WTC11 (cell line): Measurements from ENCODE around the gene SLC5A10. TPM values are rescaled to one million over a fixed set of nuclear protein-coding genes. Genes with fewer than 3 reads are reported as not detected.

Source experiments
- ATAC-seq: fragments of 200-7000 bp; cut with Tn5 transposase; 2 replicates; pipeline ENCODE4 v1.10.0; 2021; ENCODE audit warnings: mild to moderate bottlenecking, moderate library complexity
- CTCF ChIA-PET: fragments of 300-600 bp; sonication (Branson Sonifier 250); formaldehyde crosslinking; loops from one replicate; lab custom pipeline; 2021; ENCODE audit warnings: antibody characterized with exemption; lab: Charles Lee
- POLR2A ChIA-PET: fragments of 350-600 bp; sonication (Branson Sonifier 250); formaldehyde crosslinking; loops from one replicate; lab custom pipeline; 2021; ENCODE audit warnings: antibody characterized with exemption; lab: Charles Lee
- DNase-seq: peaks from one replicate; pipeline ENCODE4 v3.0.0; 2021; ENCODE audit warnings: low spot score
- H3K27ac Mint-ChIP-seq: 2 replicates; pipeline ENCODE4 v1.8.0; 2021; ENCODE audit warnings: mixed read lengths
- H3K27me3 Mint-ChIP-seq: 2 replicates; pipeline ENCODE4 v1.8.0; 2021; ENCODE audit warnings: low read depth, mild to moderate bottlenecking, moderate library complexity, mixed read lengths
- H3K36me3 Mint-ChIP-seq: 2 replicates; pipeline ENCODE4 v1.8.0; 2021; ENCODE audit warnings: mixed read lengths
- H3K4me1 Mint-ChIP-seq: 2 replicates; pipeline ENCODE4 v1.8.0; 2022; ENCODE audit warnings: mixed read lengths
- H3K4me3 Mint-ChIP-seq: 2 replicates; pipeline ENCODE4 v1.8.0; 2021; ENCODE audit warnings: mild to moderate bottlenecking, moderate library complexity, mixed read lengths
- H3K9me3 Mint-ChIP-seq: 2 replicates; pipeline ENCODE4 v1.8.0; 2021; ENCODE audit warnings: mixed read lengths
- CBFB ChIP-seq: sonication (generic); formaldehyde crosslinking; IDR thresholded peaks from 2 replicates; pipeline ENCODE4 v1.8.1; 2022; ENCODE audit warnings: mild to moderate bottlenecking, low read depth, missing genetic modification reagents
- ELF4 ChIP-seq: sonication (generic); formaldehyde crosslinking; IDR thresholded peaks from 2 replicates; pipeline ENCODE4 v1.8.1; 2022; ENCODE audit warnings: low read depth, mild to moderate bottlenecking, moderate library complexity, missing genetic modification reagents
- FOXK1 ChIP-seq: sonication (generic); formaldehyde crosslinking; IDR thresholded peaks from 2 replicates; pipeline ENCODE4 v1.8.0; 2022; ENCODE audit warnings: mild to moderate bottlenecking, moderate library complexity, missing genetic modification reagents
- JAZF1 ChIP-seq: fragments of 250-450 bp; sonication (Bioruptor Pico); IDR thresholded peaks from 2 replicates; pipeline ENCODE4 v1.9.0; 2021; ENCODE audit warnings: moderate library complexity, mild to moderate bottlenecking, inconsistent platforms
- NR3C1 ChIP-seq: sonication (generic); formaldehyde crosslinking; conservative IDR thresholded peaks from 2 replicates; pipeline ENCODE4 v1.8.1; 2023; ENCODE audit warnings: low read depth, mild to moderate bottlenecking, missing genetic modification reagents
- total RNA-seq: library from RNA; stranded (reverse); gene quantifications from 3 replicates; pipeline ENCODE4 v1.2.3, GENCODE V29; 2021
- TF ChIP-seq, protein P1 (sequence below): sonication (generic); formaldehyde crosslinking; IDR thresholded peaks from 2 replicates; pipeline ENCODE4 v1.8.1; 2023; ENCODE audit warnings: mild to moderate bottlenecking, missing genetic modification reagents, borderline replicate concordance
- TF ChIP-seq, protein P2 (sequence below): sonication (generic); formaldehyde crosslinking; IDR thresholded peaks from 2 replicates; pipeline ENCODE4 v1.8.1; 2022; ENCODE audit warnings: low read depth, missing genetic modification reagents, borderline replicate concordance
- TF ChIP-seq, protein P3 (sequence below): sonication (generic); formaldehyde crosslinking; IDR thresholded peaks from 2 replicates; pipeline ENCODE4 v1.8.0; 2022; ENCODE audit warnings: mild to moderate bottlenecking, missing genetic modification reagents
- TF ChIP-seq, protein P4 (sequence below): fragments of 250-450 bp; sonication (Bioruptor Pico); conservative IDR thresholded peaks from 2 replicates; pipeline ENCODE4 v1.9.0; 2021; ENCODE audit warnings: mild to moderate bottlenecking
- TF ChIP-seq, protein P5 (sequence below): fragments of 250-450 bp; sonication (Bioruptor Pico); IDR thresholded peaks from 2 replicates; pipeline ENCODE4 v1.9.0; 2021; ENCODE audit warnings: mild to moderate bottlenecking, borderline replicate concordance
- TF ChIP-seq, protein P6 (sequence below): fragments of 250-450 bp; sonication (Bioruptor Pico); IDR thresholded peaks from 2 replicates; pipeline ENCODE4 v1.9.0; 2021; ENCODE audit warnings: mild to moderate bottlenecking

Gene SLC5A10
- total RNA-seq, 1 experiment from 2014 or later = not detected

DNA sequence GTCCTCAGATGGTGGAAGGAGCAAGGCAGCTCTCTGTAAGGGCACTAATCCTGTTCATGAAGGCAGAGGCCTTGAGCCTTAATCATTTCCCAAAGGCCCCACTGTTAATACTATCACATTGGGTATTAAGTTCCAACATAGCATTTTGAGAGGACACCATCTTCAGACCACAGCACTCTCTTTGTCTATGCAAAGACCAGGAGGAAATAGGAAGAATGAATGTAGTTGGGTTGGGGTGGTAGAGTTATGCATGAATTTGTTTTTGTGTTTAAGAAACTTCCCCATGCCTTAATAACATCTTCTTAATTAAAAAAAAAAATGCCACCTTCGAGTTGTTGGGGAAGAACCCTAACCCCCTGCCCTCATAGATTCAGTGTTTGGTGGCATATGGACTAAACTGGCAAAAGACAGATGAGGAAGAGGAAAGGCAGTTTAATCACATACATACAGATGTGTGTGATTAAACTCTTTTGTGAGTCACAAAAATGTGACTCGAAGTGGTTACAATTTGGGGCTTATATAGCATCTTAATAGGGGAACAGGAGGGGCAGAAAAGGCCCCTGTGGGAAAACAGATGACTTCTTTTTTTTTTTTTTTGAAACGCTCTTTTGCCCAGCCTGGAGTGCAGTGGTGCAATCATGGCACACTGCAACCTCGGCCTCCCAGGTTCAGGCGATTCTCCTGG, 35.0 kb upstream of the SLC5A10 start:
- Mint-ChIP-seq H3K4me3 (no peak overlapping the region), H3K27ac (no peak overlapping the region), H3K9me3 (no peaks in the 10 kb centered on the region), H3K4me1 (no peaks in the 10 kb centered on the region), H3K36me3 (peaks cover 50% of the 10 kb centered on the region), H3K27me3 (no peaks in the 10 kb centered on the region)
- ATAC-seq (no peak), DNase-seq (no peak)
- ChIA-PET POLR2A (no interaction called here), CTCF (no interaction called here)
- no peak for TF ChIP-seq NR3C1 (CRISPR knock-in tag)
- TF ChIP-seq, protein P1, sequence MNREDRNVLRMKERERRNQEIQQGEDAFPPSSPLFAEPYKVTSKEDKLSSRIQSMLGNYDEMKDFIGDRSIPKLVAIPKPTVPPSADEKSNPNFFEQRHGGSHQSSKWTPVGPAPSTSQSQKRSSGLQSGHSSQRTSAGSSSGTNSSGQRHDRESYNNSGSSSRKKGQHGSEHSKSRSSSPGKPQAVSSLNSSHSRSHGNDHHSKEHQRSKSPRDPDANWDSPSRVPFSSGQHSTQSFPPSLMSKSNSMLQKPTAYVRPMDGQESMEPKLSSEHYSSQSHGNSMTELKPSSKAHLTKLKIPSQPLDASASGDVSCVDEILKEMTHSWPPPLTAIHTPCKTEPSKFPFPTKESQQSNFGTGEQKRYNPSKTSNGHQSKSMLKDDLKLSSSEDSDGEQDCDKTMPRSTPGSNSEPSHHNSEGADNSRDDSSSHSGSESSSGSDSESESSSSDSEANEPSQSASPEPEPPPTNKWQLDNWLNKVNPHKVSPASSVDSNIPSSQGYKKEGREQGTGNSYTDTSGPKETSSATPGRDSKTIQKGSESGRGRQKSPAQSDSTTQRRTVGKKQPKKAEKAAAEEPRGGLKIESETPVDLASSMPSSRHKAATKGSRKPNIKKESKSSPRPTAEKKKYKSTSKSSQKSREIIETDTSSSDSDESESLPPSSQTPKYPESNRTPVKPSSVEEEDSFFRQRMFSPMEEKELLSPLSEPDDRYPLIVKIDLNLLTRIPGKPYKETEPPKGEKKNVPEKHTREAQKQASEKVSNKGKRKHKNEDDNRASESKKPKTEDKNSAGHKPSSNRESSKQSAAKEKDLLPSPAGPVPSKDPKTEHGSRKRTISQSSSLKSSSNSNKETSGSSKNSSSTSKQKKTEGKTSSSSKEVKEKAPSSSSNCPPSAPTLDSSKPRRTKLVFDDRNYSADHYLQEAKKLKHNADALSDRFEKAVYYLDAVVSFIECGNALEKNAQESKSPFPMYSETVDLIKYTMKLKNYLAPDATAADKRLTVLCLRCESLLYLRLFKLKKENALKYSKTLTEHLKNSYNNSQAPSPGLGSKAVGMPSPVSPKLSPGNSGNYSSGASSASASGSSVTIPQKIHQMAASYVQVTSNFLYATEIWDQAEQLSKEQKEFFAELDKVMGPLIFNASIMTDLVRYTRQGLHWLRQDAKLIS (CRISPR knock-in tag) = no peak
- no peak for TF ChIP-seq JAZF1 (CRISPR knock-in tag)
- TF ChIP-seq, protein P2, sequence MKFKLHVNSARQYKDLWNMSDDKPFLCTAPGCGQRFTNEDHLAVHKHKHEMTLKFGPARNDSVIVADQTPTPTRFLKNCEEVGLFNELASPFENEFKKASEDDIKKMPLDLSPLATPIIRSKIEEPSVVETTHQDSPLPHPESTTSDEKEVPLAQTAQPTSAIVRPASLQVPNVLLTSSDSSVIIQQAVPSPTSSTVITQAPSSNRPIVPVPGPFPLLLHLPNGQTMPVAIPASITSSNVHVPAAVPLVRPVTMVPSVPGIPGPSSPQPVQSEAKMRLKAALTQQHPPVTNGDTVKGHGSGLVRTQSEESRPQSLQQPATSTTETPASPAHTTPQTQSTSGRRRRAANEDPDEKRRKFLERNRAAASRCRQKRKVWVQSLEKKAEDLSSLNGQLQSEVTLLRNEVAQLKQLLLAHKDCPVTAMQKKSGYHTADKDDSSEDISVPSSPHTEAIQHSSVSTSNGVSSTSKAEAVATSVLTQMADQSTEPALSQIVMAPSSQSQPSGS (CRISPR knock-in tag) = no peak
- TF ChIP-seq, protein P3, sequence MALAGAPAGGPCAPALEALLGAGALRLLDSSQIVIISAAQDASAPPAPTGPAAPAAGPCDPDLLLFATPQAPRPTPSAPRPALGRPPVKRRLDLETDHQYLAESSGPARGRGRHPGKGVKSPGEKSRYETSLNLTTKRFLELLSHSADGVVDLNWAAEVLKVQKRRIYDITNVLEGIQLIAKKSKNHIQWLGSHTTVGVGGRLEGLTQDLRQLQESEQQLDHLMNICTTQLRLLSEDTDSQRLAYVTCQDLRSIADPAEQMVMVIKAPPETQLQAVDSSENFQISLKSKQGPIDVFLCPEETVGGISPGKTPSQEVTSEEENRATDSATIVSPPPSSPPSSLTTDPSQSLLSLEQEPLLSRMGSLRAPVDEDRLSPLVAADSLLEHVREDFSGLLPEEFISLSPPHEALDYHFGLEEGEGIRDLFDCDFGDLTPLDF (CRISPR knock-in tag) = no peak
- TF ChIP-seq, protein P4, sequence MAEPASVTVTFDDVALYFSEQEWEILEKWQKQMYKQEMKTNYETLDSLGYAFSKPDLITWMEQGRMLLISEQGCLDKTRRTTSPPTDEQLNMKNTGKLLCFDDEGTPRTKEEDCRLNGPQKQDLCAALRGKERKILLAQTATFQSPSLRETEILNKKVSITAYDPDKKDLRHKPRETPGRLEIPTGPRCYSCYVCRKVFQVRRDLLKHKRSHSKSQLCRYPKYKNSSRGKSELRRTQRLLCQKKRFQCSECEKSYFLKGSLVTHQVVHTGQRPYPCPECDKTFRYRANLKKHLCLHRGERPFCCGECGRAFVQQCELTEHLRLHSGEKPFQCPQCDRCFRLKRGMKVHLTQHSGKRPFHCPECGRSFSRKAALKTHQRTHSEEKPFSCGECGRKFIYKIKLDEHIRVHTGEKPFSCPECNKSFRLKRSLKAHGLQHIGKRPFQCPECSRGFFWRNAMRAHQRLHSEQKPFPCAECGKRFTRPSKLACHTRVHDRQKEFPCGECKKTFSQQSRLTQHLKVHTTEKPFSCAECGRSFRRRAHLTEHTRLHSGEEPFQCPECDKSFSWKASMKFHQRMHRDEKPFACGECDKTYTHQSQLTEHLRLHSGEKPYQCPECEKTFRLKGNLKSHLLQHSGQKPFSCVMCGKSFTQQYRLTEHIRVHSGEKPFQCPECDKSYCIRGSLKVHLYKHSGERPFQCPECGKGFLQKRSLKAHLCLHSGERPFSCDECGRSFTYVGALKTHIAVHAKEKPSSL (CRISPR knock-in tag) = no peak
- no peak for TF ChIP-seq ELF4 (CRISPR knock-in tag)
- TF ChIP-seq FOXK1 = no peak
- TF ChIP-seq CBFB (CRISPR knock-in tag) = no peak
- TF ChIP-seq, protein P5, sequence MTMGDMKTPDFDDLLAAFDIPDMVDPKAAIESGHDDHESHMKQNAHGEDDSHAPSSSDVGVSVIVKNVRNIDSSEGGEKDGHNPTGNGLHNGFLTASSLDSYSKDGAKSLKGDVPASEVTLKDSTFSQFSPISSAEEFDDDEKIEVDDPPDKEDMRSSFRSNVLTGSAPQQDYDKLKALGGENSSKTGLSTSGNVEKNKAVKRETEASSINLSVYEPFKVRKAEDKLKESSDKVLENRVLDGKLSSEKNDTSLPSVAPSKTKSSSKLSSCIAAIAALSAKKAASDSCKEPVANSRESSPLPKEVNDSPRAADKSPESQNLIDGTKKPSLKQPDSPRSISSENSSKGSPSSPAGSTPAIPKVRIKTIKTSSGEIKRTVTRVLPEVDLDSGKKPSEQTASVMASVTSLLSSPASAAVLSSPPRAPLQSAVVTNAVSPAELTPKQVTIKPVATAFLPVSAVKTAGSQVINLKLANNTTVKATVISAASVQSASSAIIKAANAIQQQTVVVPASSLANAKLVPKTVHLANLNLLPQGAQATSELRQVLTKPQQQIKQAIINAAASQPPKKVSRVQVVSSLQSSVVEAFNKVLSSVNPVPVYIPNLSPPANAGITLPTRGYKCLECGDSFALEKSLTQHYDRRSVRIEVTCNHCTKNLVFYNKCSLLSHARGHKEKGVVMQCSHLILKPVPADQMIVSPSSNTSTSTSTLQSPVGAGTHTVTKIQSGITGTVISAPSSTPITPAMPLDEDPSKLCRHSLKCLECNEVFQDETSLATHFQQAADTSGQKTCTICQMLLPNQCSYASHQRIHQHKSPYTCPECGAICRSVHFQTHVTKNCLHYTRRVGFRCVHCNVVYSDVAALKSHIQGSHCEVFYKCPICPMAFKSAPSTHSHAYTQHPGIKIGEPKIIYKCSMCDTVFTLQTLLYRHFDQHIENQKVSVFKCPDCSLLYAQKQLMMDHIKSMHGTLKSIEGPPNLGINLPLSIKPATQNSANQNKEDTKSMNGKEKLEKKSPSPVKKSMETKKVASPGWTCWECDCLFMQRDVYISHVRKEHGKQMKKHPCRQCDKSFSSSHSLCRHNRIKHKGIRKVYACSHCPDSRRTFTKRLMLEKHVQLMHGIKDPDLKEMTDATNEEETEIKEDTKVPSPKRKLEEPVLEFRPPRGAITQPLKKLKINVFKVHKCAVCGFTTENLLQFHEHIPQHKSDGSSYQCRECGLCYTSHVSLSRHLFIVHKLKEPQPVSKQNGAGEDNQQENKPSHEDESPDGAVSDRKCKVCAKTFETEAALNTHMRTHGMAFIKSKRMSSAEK (CRISPR knock-in tag) = no peak
- TF ChIP-seq, protein P6, sequence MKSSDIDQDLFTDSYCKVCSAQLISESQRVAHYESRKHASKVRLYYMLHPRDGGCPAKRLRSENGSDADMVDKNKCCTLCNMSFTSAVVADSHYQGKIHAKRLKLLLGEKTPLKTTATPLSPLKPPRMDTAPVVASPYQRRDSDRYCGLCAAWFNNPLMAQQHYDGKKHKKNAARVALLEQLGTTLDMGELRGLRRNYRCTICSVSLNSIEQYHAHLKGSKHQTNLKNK (CRISPR knock-in tag) = no peak
